PC-9 (cell line): Measurements from ENCODE around the gene IL5RA.

Experiments
- EZH2 ChIP-seq: fragments of 200-600 bp; sonication (generic); IDR thresholded peaks from 2 replicates; pipeline ENCODE4 v1.8.0; 2017; ENCODE audit warnings: antibody characterized with exemption, low read depth
- TF ChIP-seq, protein P1 (sequence below): fragments of 200-600 bp; sonication (generic); conservative IDR thresholded peaks from 2 replicates; pipeline ENCODE4 v1.6.1; 2017; ENCODE audit warnings: mixed run types, antibody characterized with exemption, mild to moderate bottlenecking, moderate library complexity

DNA sequence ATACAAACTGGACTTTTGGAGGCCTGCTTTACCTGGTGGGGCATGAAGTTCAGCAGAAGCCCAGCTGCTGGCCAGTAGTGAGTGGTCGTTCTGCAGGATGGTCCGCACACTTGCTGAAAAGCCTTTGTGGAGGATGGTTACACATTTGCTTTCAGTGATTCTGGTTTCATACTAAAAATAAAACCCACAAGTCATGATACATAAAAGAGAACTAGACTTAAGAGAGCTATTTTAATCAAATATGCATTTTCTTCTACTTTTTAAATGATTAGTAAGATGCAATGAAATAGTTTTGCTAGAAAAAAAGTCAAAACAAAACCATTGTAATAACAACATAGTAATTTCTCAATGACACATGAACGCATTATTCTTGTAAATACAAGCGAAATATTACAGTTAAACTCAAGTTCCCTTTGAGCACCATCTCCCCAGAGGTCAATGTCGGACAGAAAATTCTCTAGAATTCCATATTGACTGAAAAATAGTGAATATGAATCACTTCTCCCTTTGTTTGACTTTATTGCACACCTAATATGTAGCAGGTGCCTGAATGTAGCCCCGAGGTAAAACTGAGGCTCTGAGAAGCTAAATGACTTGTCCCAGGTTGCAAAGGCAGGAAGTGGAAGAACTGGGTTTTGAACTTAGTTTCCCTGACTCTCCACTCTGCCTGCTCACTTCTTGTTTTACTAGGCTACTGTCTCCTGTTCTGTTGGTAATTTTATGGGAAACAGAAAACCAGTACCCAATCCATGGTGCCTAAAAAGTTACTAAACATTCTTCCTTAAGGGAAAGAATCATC, 8.3 kb downstream of the IL5RA start:
- TF ChIP-seq, protein P1, sequence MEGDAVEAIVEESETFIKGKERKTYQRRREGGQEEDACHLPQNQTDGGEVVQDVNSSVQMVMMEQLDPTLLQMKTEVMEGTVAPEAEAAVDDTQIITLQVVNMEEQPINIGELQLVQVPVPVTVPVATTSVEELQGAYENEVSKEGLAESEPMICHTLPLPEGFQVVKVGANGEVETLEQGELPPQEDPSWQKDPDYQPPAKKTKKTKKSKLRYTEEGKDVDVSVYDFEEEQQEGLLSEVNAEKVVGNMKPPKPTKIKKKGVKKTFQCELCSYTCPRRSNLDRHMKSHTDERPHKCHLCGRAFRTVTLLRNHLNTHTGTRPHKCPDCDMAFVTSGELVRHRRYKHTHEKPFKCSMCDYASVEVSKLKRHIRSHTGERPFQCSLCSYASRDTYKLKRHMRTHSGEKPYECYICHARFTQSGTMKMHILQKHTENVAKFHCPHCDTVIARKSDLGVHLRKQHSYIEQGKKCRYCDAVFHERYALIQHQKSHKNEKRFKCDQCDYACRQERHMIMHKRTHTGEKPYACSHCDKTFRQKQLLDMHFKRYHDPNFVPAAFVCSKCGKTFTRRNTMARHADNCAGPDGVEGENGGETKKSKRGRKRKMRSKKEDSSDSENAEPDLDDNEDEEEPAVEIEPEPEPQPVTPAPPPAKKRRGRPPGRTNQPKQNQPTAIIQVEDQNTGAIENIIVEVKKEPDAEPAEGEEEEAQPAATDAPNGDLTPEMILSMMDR, result no peak
- TF ChIP-seq EZH2, result no peak
